Rectal smooth muscle tissue (tissue), 1 donor: ENCODE data around the gene FOCAD.

Source experiments
- H3K27ac ChIP-seq: one replicate; pipeline ENCODE4 v1.7.0; 2013; ENCODE audit warnings: low read depth, low read length, inconsistent platforms
- H3K27me3 ChIP-seq: one replicate; pipeline ENCODE4 v1.7.0; 2013; ENCODE audit warnings: low read length; ENCODE audit not compliant: control insufficient read depth, insufficient read depth
- H3K36me3 ChIP-seq: one replicate; pipeline ENCODE4 v1.7.0; 2013; ENCODE audit warnings: low read length; ENCODE audit not compliant: control insufficient read depth, insufficient read depth
- H3K4me1 ChIP-seq: one replicate; pipeline ENCODE4 v1.7.0; 2013; ENCODE audit warnings: low read length; ENCODE audit not compliant: control insufficient read depth, insufficient read depth
- H3K4me3 ChIP-seq: one replicate; pipeline ENCODE4 v1.7.0; 2013; ENCODE audit warnings: low read length
- H3K9ac ChIP-seq: one replicate; pipeline ENCODE4 v1.7.0; 2013; ENCODE audit warnings: low read length

The FOCAD gene

GRCh38 chr9:20996809-20997208 is 312.8 kb downstream of the FOCAD start:
- H3K9ac ChIP-seq, result no peak overlapping the region
- H3K4me3 ChIP-seq, result no peak overlapping the region
- peaks cover 2% of the 10 kb centered on the region for H3K36me3 ChIP-seq
- no peaks in the 10 kb centered on the region for H3K27me3 ChIP-seq
- H3K27ac ChIP-seq, result peak overlapping the region; percentile 1
- peaks cover 8% of the 10 kb centered on the region for H3K4me1 ChIP-seq

DNA sequence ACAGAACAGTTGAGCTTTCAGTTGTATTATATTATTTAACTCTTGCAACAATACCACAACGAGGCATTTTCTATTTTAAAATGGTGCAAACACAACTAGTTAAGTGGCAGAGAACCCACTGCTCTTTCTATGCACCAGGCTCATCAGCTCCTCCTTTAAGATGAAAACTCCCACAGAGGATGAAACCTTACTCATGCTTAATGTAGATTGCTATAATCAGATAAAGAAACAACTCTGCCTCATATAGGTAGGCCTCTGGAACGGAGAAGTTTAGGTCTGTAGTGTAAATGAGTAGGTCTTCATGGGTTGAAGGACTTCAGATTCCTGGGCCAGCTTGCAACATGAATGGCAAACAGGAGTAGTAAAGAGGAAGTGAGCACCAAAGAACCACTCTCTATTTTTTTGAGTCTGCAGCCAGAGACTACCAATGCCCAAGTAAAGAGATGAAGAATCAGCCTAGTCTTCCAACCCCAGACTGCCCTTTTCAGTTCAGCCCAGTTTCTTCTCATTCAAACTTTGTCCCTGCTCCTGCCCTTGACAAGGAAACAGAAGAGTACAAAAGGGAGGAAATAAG is 313.5 kb downstream of the FOCAD start:
- H3K27me3 ChIP-seq, result no peaks in the 10 kb centered on the region
- no peak overlapping the region for H3K4me3 ChIP-seq
- no peak overlapping the region for H3K9ac ChIP-seq
- peak overlapping the region; percentile 75 for H3K27ac ChIP-seq
- peaks cover 2% of the 10 kb centered on the region for H3K36me3 ChIP-seq
- H3K4me1 ChIP-seq, result peaks cover 8% of the 10 kb centered on the region

- Histone ChIP-seq H3K4me1 (peaks cover 8% of the 10 kb centered on the region), H3K27me3 (no peaks in the 10 kb centered on the region)
Measured at GRCh38 chr9:21001581-21001980, 317.5 kb downstream of the FOCAD start.

GRCh38 chr9:21002040-21002439 is 318.0 kb downstream of the FOCAD start:
- Histone ChIP-seq H3K36me3 (no peaks in the 10 kb centered on the region), H3K4me1 (peaks cover 8% of the 10 kb centered on the region), H3K9ac (no peak overlapping the region), H3K4me3 (no peak overlapping the region), H3K27me3 (no peaks in the 10 kb centered on the region), H3K27ac (no peak overlapping the region)

More at GRCh38 chr9:21001581-21001980, 317.5 kb downstream of the FOCAD start:
- no peak overlapping the region for H3K9ac ChIP-seq
- H3K4me3 ChIP-seq, result no peak overlapping the region
- no peaks in the 10 kb centered on the region for H3K36me3 ChIP-seq
- H3K27ac ChIP-seq, result no peak overlapping the region

GRCh38 chr9:21015129-21015815 is 331.2 kb downstream of the FOCAD start:
- H3K4me3 ChIP-seq, result no peak overlapping the region
- no peaks in the 10 kb centered on the region for H3K36me3 ChIP-seq
- peaks cover 2% of the 10 kb centered on the region for H3K4me1 ChIP-seq
- H3K9ac ChIP-seq, result no peak overlapping the region
- H3K27me3 ChIP-seq, result no peaks in the 10 kb centered on the region
- H3K27ac ChIP-seq, result peak overlapping the region; percentile 1

GRCh38 chr9:21015995-21016394 is 331.9 kb downstream of the FOCAD start:
- H3K27ac ChIP-seq, result no peak overlapping the region
- no peaks in the 10 kb centered on the region for H3K36me3 ChIP-seq
- H3K9ac ChIP-seq, result no peak overlapping the region
- no peak overlapping the region for H3K4me3 ChIP-seq
- H3K27me3 ChIP-seq, result no peaks in the 10 kb centered on the region
- peaks cover 2% of the 10 kb centered on the region for H3K4me1 ChIP-seq

- Histone ChIP-seq H3K4me3 (no peak overlapping the region), H3K36me3 (no peaks in the 10 kb centered on the region), H3K27ac (no peak overlapping the region), H3K4me1 (peaks cover 2% of the 10 kb centered on the region), H3K9ac (no peak overlapping the region), H3K27me3 (no peaks in the 10 kb centered on the region)
Measured at GRCh38 chr9:21016701-21017491, 332.8 kb downstream of the FOCAD start.

- no peak overlapping the region for H3K9ac ChIP-seq
Measured at GRCh38 chr9:21018177-21018576, 334.1 kb downstream of the FOCAD start.

DNA sequence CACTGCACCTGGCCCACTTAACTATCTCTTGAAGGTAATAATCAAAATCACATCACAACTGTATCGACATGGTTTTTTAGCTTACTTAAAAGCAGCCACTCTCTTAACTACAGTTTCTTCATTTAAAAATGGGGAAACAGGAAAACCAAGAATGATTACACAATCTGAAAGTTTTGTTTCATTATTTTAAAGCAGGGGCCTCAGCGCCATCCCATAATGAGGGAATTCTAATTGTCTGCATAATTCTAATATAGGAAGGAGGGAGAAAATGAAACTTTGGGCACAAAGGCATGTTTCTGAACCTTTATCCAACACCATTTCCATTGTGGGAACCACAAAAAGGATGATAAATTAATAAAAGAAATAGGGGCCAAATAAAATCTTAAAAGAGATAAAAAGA is 339.8 kb downstream of the FOCAD start:
- Histone ChIP-seq H3K27me3 (no peaks in the 10 kb centered on the region), H3K4me3 (no peak overlapping the region), H3K36me3 (no peaks in the 10 kb centered on the region), H3K27ac (no peak overlapping the region), H3K4me1 (no peaks in the 10 kb centered on the region), H3K9ac (no peak overlapping the region)

More at GRCh38 chr9:21018177-21018576, 334.1 kb downstream of the FOCAD start:
- Histone ChIP-seq H3K27ac (no peak overlapping the region), H3K36me3 (no peaks in the 10 kb centered on the region), H3K4me1 (peaks cover 2% of the 10 kb centered on the region), H3K4me3 (no peak overlapping the region), H3K27me3 (no peaks in the 10 kb centered on the region)

- Histone ChIP-seq H3K27me3 (no peaks in the 10 kb centered on the region), H3K4me3 (no peak overlapping the region)
Measured at GRCh38 chr9:21027295-21027694, 343.2 kb downstream of the FOCAD start.

GRCh38 chr9:21028466-21028865 is 344.4 kb downstream of the FOCAD start:
- H3K36me3 ChIP-seq, result no peaks in the 10 kb centered on the region
- H3K4me1 ChIP-seq, result no peaks in the 10 kb centered on the region
- no peak overlapping the region for H3K9ac ChIP-seq
- no peaks in the 10 kb centered on the region for H3K27me3 ChIP-seq
- H3K27ac ChIP-seq, result peak overlapping the region; percentile 7
- no peak overlapping the region for H3K4me3 ChIP-seq

More at GRCh38 chr9:21027295-21027694, 343.2 kb downstream of the FOCAD start:
- Histone ChIP-seq H3K36me3 (no peaks in the 10 kb centered on the region), H3K4me1 (no peaks in the 10 kb centered on the region), H3K27ac (peak overlapping the region; percentile 59), H3K9ac (no peak overlapping the region)

GRCh38 chr9:21029661-21030060 is 345.6 kb downstream of the FOCAD start:
- H3K4me1 ChIP-seq, result no peaks in the 10 kb centered on the region
- no peak overlapping the region for H3K4me3 ChIP-seq
- H3K27ac ChIP-seq, result peak overlapping the region; percentile 44
- no peaks in the 10 kb centered on the region for H3K36me3 ChIP-seq
- H3K9ac ChIP-seq, result no peak overlapping the region
- H3K27me3 ChIP-seq, result no peaks in the 10 kb centered on the region
